K562 (cell line): ENCODE results near the gene IP6K3. TPM values are rescaled to one million over a fixed set of nuclear protein-coding genes. Genes with fewer than 3 reads are reported as not detected.
A peak's percentile ranks its signal among the peaks of the same experiment; 100 is the strongest.

Experiments
- BRD9 ChIP-seq: fragments of 450-650 bp; IDR thresholded peaks from 2 replicates; pipeline ENCODE4 v1.6.1; 2018; ENCODE audit warnings: low read depth; ENCODE audit not compliant: partially characterized antibody
- CTCFL ChIP-seq: IDR thresholded peaks from 2 replicates; pipeline ENCODE4 v1.6.1; 2011; ENCODE audit warnings: borderline replicate concordance, low read depth, mild to moderate bottlenecking, moderate library complexity, low read length; ENCODE audit not compliant: insufficient read depth, poor library complexity, severe bottlenecking
- DACH1 ChIP-seq: fragments of 450-650 bp; IDR thresholded peaks from 2 replicates; pipeline ENCODE4 v1.6.1; 2018; ENCODE audit not compliant: partially characterized antibody
- HDAC2 ChIP-seq: fragments of 450-650 bp; IDR thresholded peaks from 2 replicates; pipeline ENCODE4 v1.6.1; 2016; ENCODE audit warnings: mild to moderate bottlenecking
- HDAC3 ChIP-seq: fragments of 450-650 bp; IDR thresholded peaks from 2 replicates; pipeline ENCODE4 v1.6.1; 2018; ENCODE audit warnings: borderline replicate concordance, mild to moderate bottlenecking, moderate library complexity; ENCODE audit not compliant: partially characterized antibody
- HDGF ChIP-seq: fragments of 450-650 bp; IDR thresholded peaks from 2 replicates; pipeline ENCODE4 v1.6.1; 2016
- ILF3 ChIP-seq: fragments of 450-650 bp; IDR thresholded peaks from 2 replicates; pipeline ENCODE4 v1.6.1; 2018; ENCODE audit warnings: antibody characterized with exemption, mild to moderate bottlenecking, moderate library complexity, borderline replicate concordance
- MBD2 ChIP-seq: sonication (generic); IDR thresholded peaks from 2 replicates; pipeline ENCODE4 v1.6.1; 2016; ENCODE audit warnings: low read depth, borderline replicate concordance
- MYNN ChIP-seq, 2 experiments: sonication (generic); formaldehyde crosslinking in 1 of 2; IDR thresholded peaks; 2 replicates each; pipeline versions ENCODE4 v1.5.0 to v1.6.1; 2016 to 2020; ENCODE audit warnings: antibody characterized with exemption in 1 of 2, missing genetic modification reagents in 1 of 2
- NCOA1 ChIP-seq: fragments of 450-650 bp; IDR thresholded peaks from 2 replicates; pipeline ENCODE4 v1.6.1; 2016; ENCODE audit warnings: low read depth
- NR3C1 ChIP-seq: sonication (generic); formaldehyde crosslinking; IDR thresholded peaks from 2 replicates; pipeline ENCODE4 v1.8.1; 2022; ENCODE audit warnings: missing genetic modification reagents
- PATZ1 ChIP-seq: fragments of 250-450 bp; sonication (Bioruptor Pico); IDR thresholded peaks from 2 replicates; pipeline ENCODE4 v1.5.0; 2020; ENCODE audit warnings: mild to moderate bottlenecking, borderline replicate concordance
- PHTF2 ChIP-seq: fragments of 250-450 bp; sonication (Bioruptor Pico); IDR thresholded peaks from 2 replicates; pipeline ENCODE4 v1.5.0; 2021; ENCODE audit warnings: mild to moderate bottlenecking
- POU5F1 ChIP-seq: fragments of 150-350 bp; IDR thresholded peaks from 2 replicates; pipeline ENCODE4 v1.6.1; 2014; ENCODE audit warnings: borderline replicate concordance, low read length, low read depth, mild to moderate bottlenecking; ENCODE audit not compliant: partially characterized antibody
- PTRF ChIP-seq: fragments of 450-650 bp; IDR thresholded peaks from 2 replicates; pipeline ENCODE4 v1.6.1; 2016; ENCODE audit warnings: mild to moderate bottlenecking, missing genetic modification characterization, missing compliant biosample characterization
- SMAD1 ChIP-seq: fragments of 150-350 bp; IDR thresholded peaks from 2 replicates; pipeline ENCODE4 v1.6.1; 2014; ENCODE audit warnings: low read length, low read depth; ENCODE audit not compliant: partially characterized antibody
- STAG1 ChIP-seq: sonication (generic); formaldehyde crosslinking; IDR thresholded peaks from 2 replicates; pipeline ENCODE4 v1.5.0; 2020; ENCODE audit warnings: missing genetic modification reagents, borderline replicate concordance
- TCFL5 ChIP-seq: fragments of 250-450 bp; sonication (Bioruptor Pico); conservative IDR thresholded peaks from 2 replicates; pipeline ENCODE4 v1.6.1; 2021; ENCODE audit warnings: mild to moderate bottlenecking, moderate library complexity, matching md5 sums
- TEAD2 ChIP-seq: fragments of 450-650 bp; IDR thresholded peaks from 2 replicates; pipeline ENCODE4 v1.6.1; 2016; ENCODE audit warnings: missing genetic modification characterization, control low read depth, missing compliant biosample characterization
- TFE3 ChIP-seq: fragments of 450-650 bp; formaldehyde crosslinking; IDR thresholded peaks from 2 replicates; pipeline ENCODE4 v1.4.0; 2020; ENCODE audit warnings: mild to moderate bottlenecking, mixed read lengths
- TGIF2 ChIP-seq: sonication (generic); formaldehyde crosslinking; IDR thresholded peaks from 2 replicates; pipeline ENCODE4 v1.8.1; 2022; ENCODE audit warnings: mild to moderate bottlenecking, missing genetic modification reagents, moderate library complexity
- XRCC3 ChIP-seq: fragments of 450-650 bp; IDR thresholded peaks from 2 replicates; pipeline ENCODE4 v1.6.1; 2017; ENCODE audit warnings: mild to moderate bottlenecking, moderate library complexity
- ZFX ChIP-seq: sonication (generic); formaldehyde crosslinking; IDR thresholded peaks from 2 replicates; pipeline ENCODE4 v1.8.0; 2022; ENCODE audit warnings: mild to moderate bottlenecking, missing genetic modification reagents, moderate library complexity
- ZNF134 ChIP-seq: fragments of 250-450 bp; sonication (Bioruptor Pico); conservative IDR thresholded peaks from 2 replicates; pipeline ENCODE4 v1.4.0; 2020
- polyA plus RNA-seq, 8 experiments: library from polyadenylated mRNA; depleted of rRNA in 4 of 8; stranded (reverse) in 5 of 8; unstranded in 3 of 8; fragments of >200 nt; fragmentation: Nextera tagmentation in 2 of 8; fragmentation: Illumina TruSeq in 1 of 8; extraction: Ambion mirVana in 2 of 8; extraction: Trizol in 1 of 8; gene quantifications; 2 replicates each; pipeline versions ENCODE4 v1.2.1 to v1.2.3, GENCODE V29; 2011 to 2014; ENCODE audit warnings: inconsistent platforms in 1 of 8, missing spikeins in 1 of 8
- total RNA-seq, 7 experiments: library from RNA; depleted of rRNA in 6 of 7; stranded (reverse); fragments of >200 nt in 6 of 7; fragmentation: Illumina TruSeq in 2 of 7; extraction: Trizol in 2 of 7; gene quantifications; 2 replicates each; pipeline versions ENCODE4 v1.2.1 to v1.2.3, GENCODE V29; 2011 to 2021; ENCODE audit warnings: low replicate concordance in 1 of 7

Gene IP6K3
- total and polyA plus RNA-seq, 9 of the 15 experiments (the other 6 are each of a cell fraction or from before 2014, with no cell fraction given) = not detected

- TF ChIP-seq CTCFL (no peak), TFE3 (CRISPR knock-in tag) (no peak), SMAD1 (no peak), XRCC3 (no peak), STAG1 (peak; percentile 25; the same call in 1 of the 2 replicates), TCFL5 (no peak), ILF3 (no peak), MYNN (IDR thresholded peaks at IDR 0.05) (0 out of 2 replicates have a peak, but pooled peaks have one; percentile 12), MYNN (CRISPR knock-in tag; IDR thresholded peaks at IDR 0.05) (no peak), NCOA1 (no peak), DACH1 (no peak), ZNF134 (CRISPR knock-in tag) (no peak), HDAC2 (no peak), BRD9 (no peak), ZFX (no peak), PTRF (tag) (no peak), NR3C1 (CRISPR knock-in tag) (no peak), PATZ1 (CRISPR knock-in tag) (no peak), POU5F1 (no peak), TEAD2 (tag) (no peak), HDAC3 (no peak), TGIF2 (no peak), HDGF (no peak), MBD2 (no peak), PHTF2 (CRISPR knock-in tag) (no peak)
These were observed 73.9 kb downstream of the IP6K3 start (continued) for GRCh38 chr6:33672808-33673207.
